NCI-H69 (cell line): ENCODE measurements around the gene ACRBP.
A peak's percentile ranks its signal among the peaks of the same experiment; 100 is the strongest.

ENCODE experiments used
- DNase-seq: peaks from one replicate; lab custom pipeline; 2025; lab: John Stamatoyannopoulos, UW

The ACRBP gene

DNA sequence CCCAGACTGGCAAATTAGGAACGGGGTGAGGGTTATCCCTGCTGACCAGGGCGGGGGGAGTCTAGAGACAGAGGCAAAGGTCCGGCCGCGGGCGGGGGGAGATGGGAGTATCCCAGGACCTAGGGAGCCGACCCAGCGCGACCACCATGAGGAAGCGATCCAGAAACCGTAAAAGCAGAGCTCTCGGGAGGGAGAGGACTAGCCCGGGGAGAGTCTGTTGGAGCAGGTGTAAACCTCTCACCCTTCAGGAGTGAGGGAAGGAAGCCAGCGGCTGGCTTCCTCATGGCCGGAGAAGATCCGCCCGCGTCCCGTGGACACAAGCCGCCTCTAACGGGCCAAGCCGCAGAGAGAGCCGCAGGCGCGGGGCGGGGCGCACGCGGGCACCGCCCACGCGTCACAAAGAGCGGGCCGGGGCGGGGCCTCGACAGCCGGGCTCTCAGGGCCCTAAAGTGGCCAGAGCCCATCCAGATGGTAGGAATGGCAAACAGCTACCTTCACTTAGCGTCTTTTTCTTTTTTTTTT lies at the start of gene ACRBP:
Gene ACRBP, minus strand, starts transcription at position 350 of the 522 bp plus-strand sequence. Its CDS starts 66 bp downstream, at position 284.
- no peak for DNase-seq

DNA sequence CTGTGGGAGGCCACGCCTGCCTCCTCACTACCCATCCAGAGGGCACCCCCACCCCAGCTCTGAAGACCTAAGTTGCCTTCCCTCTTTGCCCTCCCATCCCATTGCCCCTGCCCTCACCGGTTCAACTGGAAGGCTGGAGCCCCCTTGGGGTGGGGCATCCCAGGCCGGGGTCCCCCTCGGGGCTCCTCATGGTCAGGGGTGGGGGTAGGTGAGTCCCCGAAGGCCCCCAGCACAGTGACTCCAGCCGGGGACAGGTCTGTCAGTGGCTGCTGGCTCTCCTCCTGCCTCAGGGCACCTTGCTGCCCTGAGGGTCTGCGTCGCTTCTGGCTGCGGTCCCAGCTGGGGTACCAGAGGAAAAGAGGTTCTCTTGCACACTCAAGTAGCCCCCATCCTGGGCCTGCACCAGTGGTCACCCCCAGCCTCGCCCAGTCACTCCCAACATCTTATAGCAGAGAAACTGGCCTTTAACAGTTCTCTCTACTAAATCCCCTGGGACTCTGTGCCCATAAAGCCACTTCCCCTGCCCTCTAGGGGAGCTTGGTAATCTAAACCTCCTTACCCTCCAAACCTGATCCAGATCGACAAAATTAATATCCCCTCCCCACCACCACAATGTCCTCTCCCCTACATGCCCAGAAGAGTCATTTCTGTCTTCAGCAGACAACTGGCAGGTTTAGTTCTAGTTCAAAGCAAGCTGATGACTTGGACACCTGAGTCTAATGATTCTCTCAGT lies 48.2 kb upstream of the ACRBP start:
- DNase-seq, result peak; percentile 15

DNA sequence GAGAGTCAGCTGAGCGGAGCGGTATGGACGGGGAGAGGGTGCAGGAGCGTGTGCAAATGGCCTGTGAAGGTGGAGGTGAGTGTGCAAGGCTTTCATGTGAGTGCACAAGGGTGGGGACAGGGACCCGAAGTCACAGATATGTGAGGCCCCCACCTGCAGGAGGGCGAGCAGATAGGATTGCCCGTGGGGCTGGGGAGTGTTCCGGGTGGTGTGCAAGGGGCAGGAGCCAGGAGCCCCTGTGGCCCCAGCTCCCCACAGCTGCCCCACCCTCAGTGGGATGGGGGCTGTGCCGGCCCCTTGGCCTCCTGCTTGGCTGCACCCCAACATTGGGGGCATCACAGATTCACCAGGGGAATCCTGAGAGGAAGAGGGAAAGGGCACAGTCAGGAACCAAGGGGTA lies 47.5 kb upstream of the ACRBP start:
- DNase-seq, result no peak

DNA sequence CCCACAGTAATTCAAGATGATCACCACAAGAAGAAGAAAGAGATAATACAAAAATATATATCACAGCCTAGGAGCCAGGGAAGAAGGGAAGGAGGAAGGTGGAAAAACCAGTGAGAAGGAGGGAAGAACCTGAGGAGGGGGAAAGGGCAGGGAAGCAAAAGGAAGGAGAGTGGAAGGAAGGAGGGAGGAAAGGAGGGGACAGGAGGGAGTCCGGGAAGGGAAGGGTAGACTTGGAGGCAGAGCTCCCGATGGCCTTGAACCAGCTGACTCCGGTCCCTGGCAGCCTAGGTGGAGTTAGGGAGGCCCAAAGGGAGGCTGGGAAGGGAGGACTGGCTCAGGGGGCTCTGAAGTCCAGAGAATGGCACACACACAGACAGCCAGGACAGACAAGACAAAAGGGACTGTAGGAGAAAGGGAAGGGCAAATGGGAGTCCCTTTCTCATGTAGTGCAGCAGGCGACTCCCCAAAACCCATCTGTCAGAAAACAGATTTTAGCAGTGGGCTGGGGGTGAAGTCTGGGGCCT lies 46.7 kb upstream of the ACRBP start:
- no peak for DNase-seq

DNA sequence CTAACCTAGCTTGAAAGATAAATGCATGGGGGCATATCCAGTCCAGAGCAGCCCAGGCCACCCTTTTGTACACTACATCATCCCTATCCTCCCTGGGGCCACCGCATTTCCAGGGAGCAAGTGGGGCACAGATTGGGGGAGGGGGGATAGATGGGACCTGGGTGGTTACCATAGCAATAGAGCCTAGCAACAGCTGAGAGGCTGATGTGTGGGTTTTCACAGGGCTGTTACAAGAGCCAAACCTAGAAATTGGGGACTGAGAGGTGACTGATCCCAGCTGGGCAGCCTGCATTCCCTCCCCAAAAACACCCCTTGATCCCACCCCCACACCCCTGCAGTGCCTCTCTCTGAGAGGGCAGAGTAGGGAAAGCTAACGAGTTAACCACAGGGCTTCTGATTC lies 45.7 kb upstream of the ACRBP start:
- no peak for DNase-seq

DNA sequence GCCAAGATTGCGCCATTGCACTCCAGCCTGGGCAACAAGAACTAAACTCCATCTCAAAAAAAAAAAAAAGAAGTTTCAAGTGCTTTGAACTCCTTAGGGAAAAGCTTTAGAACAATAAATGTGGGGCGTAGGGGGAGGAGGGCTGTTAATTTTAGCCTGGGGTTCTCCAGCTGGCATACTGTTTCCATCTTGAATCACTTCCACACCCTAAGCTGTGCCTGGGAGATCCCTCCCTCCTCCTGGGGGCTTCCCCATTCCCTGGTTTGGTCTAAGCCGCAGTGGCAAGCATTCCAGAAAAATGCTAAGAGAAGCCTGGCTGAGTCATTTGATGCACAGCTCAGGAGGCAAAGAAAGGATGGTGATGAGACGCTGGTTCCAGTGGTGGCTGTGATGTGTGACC lies 44.2 kb upstream of the ACRBP start:
- no peak for DNase-seq

DNA sequence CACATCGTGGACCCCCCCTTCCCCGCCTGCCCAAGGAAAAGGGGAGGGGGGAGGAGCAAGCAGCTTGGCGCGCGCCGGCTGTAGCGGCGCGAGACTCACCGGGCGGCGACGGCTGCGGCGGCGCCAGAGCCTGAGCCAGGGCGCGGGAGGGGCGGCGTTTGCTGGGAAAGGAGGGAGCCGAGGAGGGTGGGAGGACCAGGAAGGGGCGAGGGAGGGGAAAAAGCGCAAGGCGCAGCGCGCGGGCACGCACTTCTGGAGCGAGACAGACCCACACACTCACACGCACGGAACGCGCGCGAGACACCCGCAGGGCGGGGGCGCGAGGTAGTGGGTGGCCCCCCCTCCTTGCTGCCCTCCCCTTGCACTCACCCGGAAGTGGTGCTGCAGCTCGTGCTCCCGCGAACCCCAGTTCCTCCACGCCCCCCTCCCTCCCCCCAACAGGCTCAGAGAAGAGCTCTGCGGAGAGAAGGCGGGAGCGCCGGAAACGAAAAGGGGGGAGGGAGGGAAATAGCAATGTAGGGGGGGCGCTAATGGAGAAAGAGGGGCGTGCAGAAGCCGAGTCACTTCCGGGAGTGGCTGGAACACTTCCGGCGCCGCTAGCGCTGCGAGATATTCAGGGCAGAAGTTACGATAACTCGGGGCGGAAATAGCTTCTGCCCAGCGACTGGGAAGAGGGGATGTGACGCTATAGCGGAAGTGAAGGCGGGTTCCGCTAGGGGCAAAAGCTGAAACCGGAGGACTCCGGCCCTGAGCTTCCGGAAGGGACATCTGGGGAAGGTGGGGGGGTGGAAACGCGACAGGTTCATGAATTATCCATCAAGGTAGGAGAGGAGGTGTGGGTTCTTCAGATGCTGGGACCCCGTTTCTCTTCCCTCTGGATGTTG lies 42.0 kb upstream of the ACRBP start, which contains the start of gene ZNF384:
Gene ZNF384, minus strand, starts transcription at position 377 of the 884 bp plus-strand sequence. CDS start 9,855 bp downstream, outside the sequence.
- DNase-seq, result peak; percentile 100

DNA sequence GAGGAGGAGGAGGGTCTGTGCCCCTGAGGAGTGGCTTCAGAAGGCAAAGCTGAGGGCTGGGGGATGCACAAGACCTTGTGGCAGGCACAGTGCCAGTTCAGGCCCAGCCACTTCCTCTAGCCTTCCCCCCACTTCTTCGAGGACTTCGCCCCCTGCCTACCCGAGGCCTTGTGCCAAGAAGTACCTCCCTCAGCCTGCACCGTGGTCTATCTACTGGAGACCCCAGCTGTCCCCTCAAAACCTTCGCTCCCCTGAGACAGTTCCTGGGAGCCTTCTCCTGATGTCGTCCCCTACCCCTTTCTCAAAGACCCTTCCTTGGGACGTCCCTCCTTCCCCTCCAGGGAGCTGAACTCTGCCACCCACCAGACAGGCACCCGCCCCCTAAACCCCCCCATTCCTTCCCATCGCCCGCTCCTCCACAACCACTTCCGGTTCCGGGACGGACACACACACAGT lies 41.3 kb upstream of the ACRBP start:
- peak; percentile 83 for DNase-seq

DNA sequence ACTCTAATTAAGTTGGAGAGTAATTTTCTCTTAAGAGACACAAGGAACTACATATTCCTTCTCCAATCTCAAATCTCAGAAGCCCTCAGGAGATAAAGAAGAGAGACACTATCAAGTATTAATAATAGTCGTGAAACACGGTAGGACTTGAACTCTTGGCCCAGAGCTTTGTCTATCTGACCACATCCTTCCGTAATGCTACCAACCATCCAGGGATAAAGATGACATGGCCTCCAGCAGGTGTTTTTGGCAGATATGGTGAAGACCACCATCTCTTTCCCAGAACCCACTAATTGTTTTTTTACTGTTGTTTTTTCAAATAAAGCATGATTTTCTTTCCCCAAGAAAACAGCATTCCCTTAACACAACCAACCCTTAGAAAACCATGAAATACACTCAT lies 38.6 kb upstream of the ACRBP start:
- no peak for DNase-seq

DNA sequence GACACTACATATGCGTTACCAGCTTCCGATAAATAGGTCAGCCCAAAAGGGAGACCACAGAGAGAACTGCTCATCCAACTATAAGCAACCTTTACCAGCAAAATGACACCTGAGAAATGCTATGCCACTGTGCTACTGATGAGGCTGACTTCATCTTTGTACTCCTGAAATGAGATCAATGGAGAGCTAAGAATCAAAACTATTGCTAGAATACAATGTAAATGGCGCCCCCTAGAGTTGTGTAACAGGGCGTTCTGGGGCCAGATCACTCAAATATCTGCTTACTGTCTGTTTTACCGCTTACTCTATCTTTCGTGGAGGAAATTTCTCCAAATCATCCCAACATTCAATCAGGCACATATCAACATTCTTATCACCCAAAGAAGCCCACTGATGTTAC lies 37.4 kb upstream of the ACRBP start:
- peak; percentile 76 for DNase-seq

DNA sequence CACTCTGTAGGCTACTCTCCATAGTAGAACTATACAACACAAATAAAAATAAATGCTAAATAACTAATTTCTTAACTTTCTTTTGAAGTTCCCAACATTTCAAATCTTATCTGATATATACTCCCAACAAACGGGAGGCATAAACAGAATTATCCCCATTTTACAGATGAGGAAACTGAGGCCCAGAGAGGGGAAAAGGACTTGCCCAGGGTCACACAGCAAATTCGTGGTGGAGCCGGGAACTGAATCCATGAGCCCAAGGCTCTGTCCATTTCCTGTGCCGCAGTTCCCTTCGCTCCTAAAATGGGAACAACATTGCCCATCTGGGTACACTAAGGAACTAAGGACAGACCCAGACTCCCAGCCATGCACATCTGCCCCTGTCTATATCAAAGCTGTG lies 29.7 kb upstream of the ACRBP start:
- DNase-seq, result no peak

DNA sequence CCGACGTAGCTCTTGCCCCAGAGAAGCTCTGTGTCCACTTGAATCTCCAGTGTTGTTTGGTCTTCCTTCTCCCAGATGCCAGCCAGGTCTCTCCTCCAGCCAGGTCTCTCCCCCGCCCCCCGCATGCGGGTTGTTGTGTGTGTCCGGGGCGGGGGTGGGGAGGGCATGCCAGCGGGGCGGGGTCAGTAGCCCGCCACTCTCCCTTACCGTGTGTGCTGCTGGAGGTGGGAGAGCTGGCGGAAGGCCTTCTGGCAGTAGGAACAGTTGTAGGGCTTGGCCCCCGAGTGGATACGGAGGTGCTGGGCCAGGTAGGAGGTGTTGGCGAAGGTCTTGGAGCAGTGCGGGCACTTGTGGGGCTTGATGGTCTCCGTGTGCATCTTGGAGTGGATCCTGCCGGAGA lies 24.9 kb upstream of the ACRBP start:
- no peak for DNase-seq

DNA sequence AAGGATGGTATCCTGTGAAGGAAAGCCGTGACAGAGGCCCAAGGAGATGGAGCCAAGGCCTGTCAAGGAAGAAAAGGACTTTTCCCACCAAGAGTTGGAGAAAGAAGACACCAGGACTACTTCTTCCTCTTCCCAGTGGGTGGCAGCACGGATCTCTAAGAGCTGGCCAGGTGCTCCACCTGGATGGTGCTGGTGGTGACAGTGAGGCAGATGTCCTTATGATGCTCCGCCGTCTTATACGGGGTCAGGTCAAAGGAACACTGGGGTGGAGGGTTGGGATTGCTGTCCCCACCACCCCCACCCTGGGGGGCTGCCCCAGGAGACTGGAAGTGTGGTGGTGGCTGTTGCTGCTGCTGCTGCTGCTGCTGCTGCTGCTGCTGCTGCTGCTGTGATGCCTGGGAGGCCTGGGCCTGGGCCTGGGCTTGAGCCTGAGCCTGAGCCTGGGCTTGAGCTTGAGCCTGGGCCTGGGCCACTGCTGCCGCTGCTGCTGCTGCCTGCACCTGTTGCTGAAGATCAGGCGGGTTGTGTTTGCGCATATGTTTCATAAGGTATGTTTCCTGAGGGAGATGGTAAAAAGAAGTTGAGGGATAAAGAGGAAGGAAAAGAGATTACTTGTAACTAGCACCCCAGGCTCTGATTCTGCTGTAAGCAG lies 20.5 kb upstream of the ACRBP start:
- DNase-seq, result peak; percentile 31

DNA sequence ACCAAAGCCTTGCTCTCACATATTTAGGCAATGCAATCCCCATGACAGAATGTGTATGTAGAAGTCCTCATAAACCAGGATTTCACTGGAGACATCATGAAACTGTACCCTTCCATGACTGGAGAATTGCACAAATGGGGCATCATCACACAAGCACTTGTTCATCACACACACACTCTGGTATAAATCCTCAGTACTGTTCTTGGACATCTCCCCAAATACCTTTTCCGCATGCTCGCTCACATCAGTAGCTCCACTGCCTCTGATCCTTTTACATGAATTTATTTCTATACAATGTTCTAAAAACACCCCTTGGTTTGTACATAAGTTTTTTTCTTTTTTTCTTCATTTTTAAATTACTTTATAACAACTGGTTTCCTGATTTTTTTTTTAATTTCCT lies 19.0 kb upstream of the ACRBP start:
- no peak for DNase-seq

DNA sequence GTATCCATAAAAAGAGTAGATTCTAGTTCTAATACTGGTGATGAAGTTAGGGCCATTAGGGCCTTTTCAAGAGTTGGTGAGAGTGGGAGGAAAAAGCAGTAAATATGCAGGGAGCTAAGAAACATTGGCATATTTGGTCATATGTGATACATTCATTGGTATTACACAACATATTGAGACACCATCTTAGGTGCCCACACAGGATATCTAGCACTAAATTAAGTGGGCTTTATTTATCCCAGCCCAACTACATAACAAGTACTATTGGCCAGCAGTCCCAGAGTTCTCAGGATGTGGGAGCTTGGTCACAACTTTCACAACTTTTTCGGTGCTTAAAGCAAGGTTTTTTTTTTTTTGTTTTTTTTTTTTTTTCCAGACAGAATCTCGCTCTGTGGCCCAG lies 17.7 kb upstream of the ACRBP start:
- DNase-seq, result no peak

DNA sequence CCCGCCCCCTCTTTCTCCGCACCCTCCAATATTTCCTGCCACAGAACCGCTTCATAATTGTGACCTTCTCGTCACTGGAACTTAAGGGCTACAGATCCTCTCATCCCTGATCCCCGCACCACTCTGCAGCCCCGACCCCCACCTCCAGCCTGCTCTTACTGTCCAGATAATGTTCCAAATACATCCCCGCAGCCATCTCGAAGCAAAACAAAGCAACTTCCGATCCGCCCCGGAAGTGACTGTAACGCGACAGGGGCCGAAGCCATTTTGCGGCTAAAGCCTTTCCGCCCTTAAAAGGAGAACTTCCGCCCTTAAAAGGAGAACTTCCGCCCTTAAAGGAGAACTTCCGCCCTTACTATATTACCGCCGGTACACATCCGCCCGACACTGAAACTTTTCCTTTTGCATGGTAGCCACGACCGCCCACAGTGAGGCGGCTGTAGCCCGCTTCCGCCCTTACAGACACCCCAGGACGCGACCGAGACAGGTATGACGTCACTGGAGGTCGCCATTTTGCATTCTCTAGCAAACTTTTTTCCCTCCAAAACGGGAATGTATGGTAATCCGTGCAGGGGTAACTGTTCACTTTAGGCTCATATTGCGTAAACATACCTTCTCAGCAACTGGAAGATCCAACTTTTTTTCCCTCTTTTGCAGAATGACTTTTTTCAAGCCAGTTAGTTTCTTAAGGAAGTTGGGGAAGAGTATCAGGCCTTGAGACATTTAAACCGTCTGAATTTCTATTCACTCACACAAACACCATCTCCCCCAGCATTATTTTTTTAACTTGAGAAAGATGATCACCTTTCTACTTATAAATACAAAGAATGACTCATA lies 15.9 kb upstream of the ACRBP start, which contains the start of gene ING4:
Gene ING4, minus strand, starts transcription at position 214 of the 837 bp plus-strand sequence. Its CDS starts 18 bp downstream, at position 196.
- DNase-seq, result peak; percentile 100

DNA sequence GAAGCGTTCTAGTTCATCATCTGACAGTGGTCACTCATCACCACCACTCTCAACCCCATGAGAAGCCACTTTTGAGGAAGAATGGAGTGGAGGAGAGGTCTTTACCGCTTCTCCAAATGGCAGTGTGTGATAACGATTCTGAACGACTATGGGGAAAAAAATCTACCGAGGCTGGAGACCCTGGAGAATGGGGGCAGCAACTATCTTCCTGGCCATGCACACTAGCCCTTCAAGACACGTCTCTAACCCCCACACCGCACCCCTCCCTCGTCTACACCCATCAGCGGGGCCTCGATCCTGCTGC lies 15.3 kb upstream of the ACRBP start:
- peak; percentile 68 for DNase-seq

DNA sequence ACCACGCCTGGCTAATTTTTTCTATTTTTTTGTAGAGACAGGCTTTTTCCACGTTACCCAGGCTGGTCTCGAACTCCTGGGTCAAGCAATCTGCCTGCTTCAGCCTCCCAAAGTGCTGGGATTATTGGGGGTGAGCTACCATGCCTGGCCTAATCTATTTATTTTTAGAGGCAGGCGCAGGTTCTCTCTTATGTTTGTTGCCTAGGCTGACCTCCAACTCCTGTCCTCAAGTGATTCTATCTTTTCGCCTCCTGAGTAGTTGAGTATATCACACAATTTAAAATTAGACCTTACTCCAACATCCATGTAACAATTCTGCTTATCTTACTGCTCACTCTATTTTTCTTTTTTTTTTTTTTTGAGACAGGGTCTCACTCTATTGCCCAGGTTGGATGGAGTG lies 6.8 kb upstream of the ACRBP start:
- no peak for DNase-seq

DNA sequence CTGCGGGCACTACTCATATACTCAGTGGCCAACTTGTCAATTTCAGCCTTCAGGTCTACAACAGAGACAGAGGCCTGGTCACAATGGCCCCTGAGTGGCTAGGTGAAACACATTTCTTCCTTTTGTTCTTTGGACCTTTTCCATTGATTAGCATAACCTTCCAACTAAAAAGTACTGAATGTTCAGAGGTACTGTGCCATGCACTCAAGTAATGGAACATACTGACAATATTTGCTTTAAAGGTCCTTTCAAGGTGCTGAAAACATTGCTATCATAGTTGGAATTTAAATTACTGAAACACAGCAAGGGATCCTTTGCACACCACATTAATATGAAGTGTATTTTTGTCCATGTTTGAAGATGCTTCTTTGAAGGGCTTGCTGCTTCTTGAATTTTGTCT lies 6.1 kb upstream of the ACRBP start:
- no peak for DNase-seq

DNA sequence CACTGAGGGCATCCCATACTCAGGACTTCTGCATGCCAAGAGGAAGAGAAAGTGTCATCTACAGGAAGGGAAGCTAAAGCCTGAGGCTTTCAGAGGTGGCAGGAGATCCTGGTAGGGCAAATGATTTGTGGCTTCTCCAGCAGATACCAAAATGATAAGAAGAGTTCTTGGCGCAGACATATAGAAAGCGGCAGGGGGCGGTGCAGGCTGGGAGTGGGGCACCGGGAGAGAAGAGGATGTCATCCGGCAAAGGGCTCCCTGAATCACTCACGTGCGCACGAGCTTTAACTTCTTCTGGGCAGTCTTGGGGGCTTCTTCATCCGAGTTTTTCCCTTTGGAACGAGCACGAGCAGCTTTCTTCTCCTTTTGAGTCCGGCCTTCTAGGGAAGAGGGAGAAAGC lies 5.2 kb upstream of the ACRBP start:
- DNase-seq, result no peak

DNA sequence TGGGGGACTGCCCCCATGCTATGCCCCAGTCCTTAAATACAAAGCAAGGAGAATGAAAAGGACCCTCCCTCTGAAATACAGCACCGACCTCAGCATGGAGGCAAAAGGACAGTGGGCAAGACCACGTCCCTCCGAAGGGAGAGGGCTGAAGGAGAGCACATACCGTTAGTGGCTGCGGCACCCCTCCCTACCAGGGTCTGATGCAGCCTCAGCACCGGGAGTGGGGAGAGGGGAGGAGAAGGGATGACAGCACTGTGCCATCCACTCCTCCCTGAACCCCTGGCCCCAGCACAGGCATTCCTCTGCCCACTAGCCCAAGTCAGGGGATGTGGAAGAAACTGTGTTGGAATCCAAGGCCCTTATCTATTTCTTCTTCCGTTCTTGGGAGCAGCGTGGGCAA lies 3.6 kb upstream of the ACRBP start:
- DNase-seq, result no peak
